ENCODE measurements around the gene CYBB.

- TF ChIP-seq, protein P1, sequence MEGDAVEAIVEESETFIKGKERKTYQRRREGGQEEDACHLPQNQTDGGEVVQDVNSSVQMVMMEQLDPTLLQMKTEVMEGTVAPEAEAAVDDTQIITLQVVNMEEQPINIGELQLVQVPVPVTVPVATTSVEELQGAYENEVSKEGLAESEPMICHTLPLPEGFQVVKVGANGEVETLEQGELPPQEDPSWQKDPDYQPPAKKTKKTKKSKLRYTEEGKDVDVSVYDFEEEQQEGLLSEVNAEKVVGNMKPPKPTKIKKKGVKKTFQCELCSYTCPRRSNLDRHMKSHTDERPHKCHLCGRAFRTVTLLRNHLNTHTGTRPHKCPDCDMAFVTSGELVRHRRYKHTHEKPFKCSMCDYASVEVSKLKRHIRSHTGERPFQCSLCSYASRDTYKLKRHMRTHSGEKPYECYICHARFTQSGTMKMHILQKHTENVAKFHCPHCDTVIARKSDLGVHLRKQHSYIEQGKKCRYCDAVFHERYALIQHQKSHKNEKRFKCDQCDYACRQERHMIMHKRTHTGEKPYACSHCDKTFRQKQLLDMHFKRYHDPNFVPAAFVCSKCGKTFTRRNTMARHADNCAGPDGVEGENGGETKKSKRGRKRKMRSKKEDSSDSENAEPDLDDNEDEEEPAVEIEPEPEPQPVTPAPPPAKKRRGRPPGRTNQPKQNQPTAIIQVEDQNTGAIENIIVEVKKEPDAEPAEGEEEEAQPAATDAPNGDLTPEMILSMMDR (IDR thresholded peaks at IDR 0.05; ENCODE audit: insufficient read depth, low read length, poor library complexity, severe bottlenecking), result no peak
- no peak for TF ChIP-seq EZH2phosphoT487 (conservative IDR thresholded peaks at IDR 0.05; ENCODE audit: low read length)
Observed at GRCh38 chrX:37799936-37800335, 20.1 kb downstream of the CYBB start.

Measured in SU-DHL-6 (cell line).